ENCODE data around the gene PRR11. TPM values are rescaled to one million over a fixed set of nuclear protein-coding genes. Genes with fewer than 3 reads are reported as not detected.

Gene PRR11
- total RNA-seq, 1 experiment from 2014 or later = 39.8 TPM

DNA sequence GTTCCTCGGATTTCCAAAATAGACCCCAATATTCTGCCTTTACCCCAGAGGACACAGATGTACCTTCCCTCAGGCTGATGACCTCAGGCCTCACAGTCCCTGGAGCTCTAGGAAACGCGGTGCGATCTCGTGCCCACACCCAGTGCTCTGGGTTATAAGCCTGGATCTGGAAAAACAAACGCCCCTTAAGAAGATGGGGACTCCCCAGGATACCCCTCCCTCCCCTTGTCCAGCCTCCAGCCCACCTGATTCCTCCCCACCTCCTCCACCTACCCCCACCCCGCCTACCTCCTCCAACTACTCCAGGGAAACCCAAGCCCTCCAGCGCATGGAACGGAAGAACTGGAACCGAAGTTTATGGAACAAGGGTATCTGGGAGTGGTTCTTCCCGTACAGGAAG is 19.1 kb downstream of the PRR11 start:
- DNase-seq (ENCODE audit: low read depth, low spot score) (no peak), ATAC-seq (no peak)
- Histone ChIP-seq H3K36me3 (ENCODE audit: control insufficient read depth, insufficient read depth, low read length) (peaks cover 8% of the 10 kb centered on the region), H3K4me1 (ENCODE audit: control insufficient read depth, insufficient read depth, low read length) (no peaks in the 10 kb centered on the region), H3K4me3 (ENCODE audit: low read depth in 2 of 2, low read length in 2 of 2) (no peak overlapping the region), H3K27me3 (ENCODE audit: control insufficient read depth, insufficient read depth, low read length) (no peaks in the 10 kb centered on the region), H3K27ac (ENCODE audit: low read length) (no peak overlapping the region), H3K9me3 (ENCODE audit: control insufficient read depth, insufficient read depth, low read depth, low read length) (no peaks in the 10 kb centered on the region)
- TF ChIP-seq POLR2AphosphoS5 (IDR thresholded peaks at IDR 0.05; ENCODE audit: low read depth, low read length) = no peak
- no peak for TF ChIP-seq CTCF (IDR thresholded peaks at IDR 0.05)
- no peak for TF ChIP-seq TCF7L2 (IDR thresholded peaks at IDR 0.05; ENCODE audit: low read depth, low read length)
- no peak for TF ChIP-seq REST (IDR thresholded peaks at IDR 0.05; ENCODE audit: insufficient read depth in 1 of 2, low read depth in 2 of 2, low read length in 1 of 2)
- no peak for TF ChIP-seq SIN3A (IDR thresholded peaks at IDR 0.05; ENCODE audit: borderline replicate concordance, insufficient read depth, low read depth, low read length)
- in situ Hi-C loops (cut with HindIII; ENCODE audit: low pct_unique_long_range_greater_than_20kb, low sequenced_read_pairs) (no loop called here), intact Hi-C loops (cut with micrococcal nuclease; ENCODE audit: unreplicated experiment) (no loop called here)
- no TSS peak for BruUV-seq (replicated peaks)
- POLR2A ChIA-PET = no interaction called here
- CTCF ChIA-PET = no interaction called here

DNA sequence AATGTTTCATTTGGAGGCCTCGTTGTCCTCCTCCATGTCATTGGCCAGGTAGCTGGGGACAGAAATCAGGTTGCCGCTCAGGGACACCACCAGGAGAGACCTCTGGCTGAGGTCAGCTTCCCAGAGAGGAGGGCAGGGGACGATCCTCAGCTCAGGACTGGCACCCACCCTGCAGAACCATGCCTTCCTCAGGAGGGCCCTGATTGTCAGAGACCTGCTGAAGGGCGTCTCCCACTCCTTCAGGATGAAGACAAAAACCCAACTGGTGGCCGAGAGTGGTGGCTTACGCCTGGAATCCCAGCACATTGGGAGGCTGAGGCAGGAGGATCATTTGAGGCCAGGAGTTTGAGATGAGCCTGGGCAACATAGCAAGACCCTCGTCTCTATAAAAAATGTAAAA is 19.5 kb downstream of the PRR11 start:
- Histone ChIP-seq H3K27ac (ENCODE audit: low read length) (no peak overlapping the region), H3K36me3 (ENCODE audit: control insufficient read depth, insufficient read depth, low read length) (peaks cover 8% of the 10 kb centered on the region), H3K4me3 (ENCODE audit: low read depth in 2 of 2, low read length in 2 of 2) (no peak overlapping the region), H3K9me3 (ENCODE audit: control insufficient read depth, insufficient read depth, low read depth, low read length) (no peaks in the 10 kb centered on the region), H3K27me3 (ENCODE audit: control insufficient read depth, insufficient read depth, low read length) (no peaks in the 10 kb centered on the region), H3K4me1 (ENCODE audit: control insufficient read depth, insufficient read depth, low read length) (no peaks in the 10 kb centered on the region)
- CTCF ChIA-PET = no interaction called here
- in situ Hi-C loops (cut with HindIII; ENCODE audit: low pct_unique_long_range_greater_than_20kb, low sequenced_read_pairs) = no loop called here
- ATAC-seq (no peak), DNase-seq (ENCODE audit: low read depth, low spot score) (no peak)
- BruUV-seq (replicated peaks) = no TSS peak
- intact Hi-C loops (cut with micrococcal nuclease; ENCODE audit: unreplicated experiment) = no loop called here
- TF ChIP-seq CTCF (IDR thresholded peaks at IDR 0.05) (no peak), POLR2AphosphoS5 (IDR thresholded peaks at IDR 0.05; ENCODE audit: low read depth, low read length) (no peak), REST (IDR thresholded peaks at IDR 0.05; ENCODE audit: insufficient read depth in 1 of 2, low read depth in 2 of 2, low read length in 1 of 2) (no peak), SIN3A (IDR thresholded peaks at IDR 0.05; ENCODE audit: borderline replicate concordance, insufficient read depth, low read depth, low read length) (no peak), TCF7L2 (IDR thresholded peaks at IDR 0.05; ENCODE audit: low read depth, low read length) (no peak)
- POLR2A ChIA-PET = no interaction called here
